Measurements from ENCODE around the gene ZNF266. TPM values are rescaled to one million over a fixed set of nuclear protein-coding genes. Genes with fewer than 3 reads are reported as not detected.
A peak's percentile ranks its signal among the peaks of the same experiment; 100 is the strongest.

ZNF266 gene
- total and polyA plus RNA-seq, 10 of the 15 experiments (the other 5 are each of a cell fraction or from before 2014, with no cell fraction given): 7.7 to 67.7 (median 25.0) TPM

DNA sequence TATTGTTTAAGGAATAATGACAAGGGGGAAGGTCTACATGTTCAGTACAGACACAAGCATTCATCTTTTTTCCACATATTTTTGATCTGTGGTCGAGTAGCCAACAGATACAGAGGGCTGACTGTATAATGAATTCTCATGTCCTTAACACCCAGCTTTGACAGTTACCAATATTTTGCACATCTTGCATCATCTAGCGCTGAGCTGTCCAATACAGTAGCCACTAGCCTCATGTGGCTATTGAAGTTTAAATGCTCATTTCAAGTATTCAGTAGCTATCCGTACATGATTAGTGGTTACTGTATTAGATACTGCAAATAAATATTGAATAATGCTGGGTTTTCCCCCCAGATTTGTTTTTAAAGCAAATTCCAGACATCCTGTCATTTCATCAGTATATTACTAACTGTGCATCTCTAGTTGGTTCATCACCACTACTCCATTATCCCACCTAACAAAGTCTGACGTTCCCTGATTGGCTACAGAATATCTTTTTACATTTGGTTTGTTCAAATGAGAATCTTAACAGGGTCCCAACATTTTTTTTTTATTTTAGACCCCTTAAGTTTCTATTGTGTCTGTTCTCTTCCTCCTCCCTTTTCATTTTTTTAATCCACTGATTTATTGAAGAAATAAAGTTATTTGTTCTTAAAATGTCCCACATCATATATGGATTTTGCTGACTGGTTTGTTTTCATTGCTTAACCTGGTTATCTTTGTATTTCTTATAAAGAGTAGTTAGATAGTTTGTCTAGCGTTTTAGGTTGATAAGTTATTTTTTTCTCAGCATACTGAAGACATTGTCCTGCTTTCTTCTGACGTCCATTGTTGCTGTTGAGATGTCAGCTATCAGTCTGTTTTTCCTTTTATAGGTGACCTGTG is 64.4 kb downstream of the ZNF266 start (continued):
- TF ChIP-seq CHD2 (IDR thresholded peaks at IDR 0.05; ENCODE audit: borderline replicate concordance, low read depth, low read length) (no peak), STAT3 (IDR thresholded peaks at IDR 0.05; ENCODE audit: low read depth, low read length) (no peak)
- TF ChIP-seq, protein P1, sequence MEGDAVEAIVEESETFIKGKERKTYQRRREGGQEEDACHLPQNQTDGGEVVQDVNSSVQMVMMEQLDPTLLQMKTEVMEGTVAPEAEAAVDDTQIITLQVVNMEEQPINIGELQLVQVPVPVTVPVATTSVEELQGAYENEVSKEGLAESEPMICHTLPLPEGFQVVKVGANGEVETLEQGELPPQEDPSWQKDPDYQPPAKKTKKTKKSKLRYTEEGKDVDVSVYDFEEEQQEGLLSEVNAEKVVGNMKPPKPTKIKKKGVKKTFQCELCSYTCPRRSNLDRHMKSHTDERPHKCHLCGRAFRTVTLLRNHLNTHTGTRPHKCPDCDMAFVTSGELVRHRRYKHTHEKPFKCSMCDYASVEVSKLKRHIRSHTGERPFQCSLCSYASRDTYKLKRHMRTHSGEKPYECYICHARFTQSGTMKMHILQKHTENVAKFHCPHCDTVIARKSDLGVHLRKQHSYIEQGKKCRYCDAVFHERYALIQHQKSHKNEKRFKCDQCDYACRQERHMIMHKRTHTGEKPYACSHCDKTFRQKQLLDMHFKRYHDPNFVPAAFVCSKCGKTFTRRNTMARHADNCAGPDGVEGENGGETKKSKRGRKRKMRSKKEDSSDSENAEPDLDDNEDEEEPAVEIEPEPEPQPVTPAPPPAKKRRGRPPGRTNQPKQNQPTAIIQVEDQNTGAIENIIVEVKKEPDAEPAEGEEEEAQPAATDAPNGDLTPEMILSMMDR (IDR thresholded peaks at IDR 0.05 in 2 of 3, conservative IDR thresholded peaks at IDR 0.05 in 1 of 3; ENCODE audit: control insufficient read depth in 2 of 3, extremely low read depth in 1 of 3, insufficient read depth in 1 of 3, low read depth in 3 of 3, low read length in 3 of 3): no peak

DNA sequence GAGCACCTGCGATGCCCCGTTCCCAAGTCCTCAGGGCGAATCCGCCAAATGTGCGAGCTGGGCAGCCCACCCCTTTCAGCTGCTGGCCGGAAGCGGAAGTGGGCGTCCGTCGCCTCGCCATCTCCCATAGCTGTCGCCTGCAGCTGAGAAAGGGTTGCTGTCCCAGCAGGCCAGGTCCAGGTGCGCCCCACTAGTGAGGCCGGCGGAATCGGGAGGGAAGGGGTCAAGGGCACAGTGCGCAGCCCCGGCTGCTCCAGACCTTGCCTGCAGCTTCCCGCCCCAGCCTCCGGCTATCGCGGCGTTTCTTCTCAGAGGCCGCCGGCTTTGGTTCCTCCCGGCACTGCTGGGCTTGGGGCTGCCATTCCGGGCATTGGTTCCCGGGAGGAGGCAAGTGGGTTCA is 72.5 kb downstream of the ZNF266 start, which contains the start of gene ZNF177:
TSS of gene ZNF177 (plus strand) at position 109 of the 400 bp plus-strand sequence. CDS start 15,299 bp downstream, outside the sequence.
- ChIA-PET RAD21 (ENCODE audit: unreplicated experiment) (no interaction called here), CTCF (no interaction called here), POLR2A (no interaction called here), SMC1A (ENCODE audit: uncharacterized antibody, unreplicated experiment) (no interaction called here)
- Histone ChIP-seq H3K27ac (ENCODE audit: control insufficient read depth, insufficient read depth) (no peak within 1 kb of the TSS), H3K9ac (ENCODE audit: control insufficient read depth, insufficient read depth, low read length) (no peak within 1 kb of the TSS), H3K4me1 (ENCODE audit: control insufficient read depth, insufficient read depth, low read length) (no peaks in the 10 kb centered on the region), H3K4me3 (no peak within 1 kb of the TSS), H3K36me3 (ENCODE audit: control insufficient read depth in 2 of 2, insufficient read depth in 2 of 2, low read length in 1 of 2) (no peaks in the 10 kb centered on the region), H3K4me2 (ENCODE audit: control insufficient read depth, insufficient read depth) (no peak within 1 kb of the TSS), H3K27me3 (replicated peaks in 1 of 2; ENCODE audit: control insufficient read depth in 2 of 2, insufficient read depth in 2 of 2, low read length in 1 of 2) (no peaks in the 10 kb centered on the region), H3K79me2 (ENCODE audit: control insufficient read depth, insufficient read depth, low read length) (no peaks in the 10 kb centered on the region), H3K9me3 (replicated peaks; ENCODE audit: control insufficient read depth, insufficient read depth, low read length) (peaks cover 2% of the 10 kb centered on the region; the same call in 1 of the 3 replicates), H4K20me1 (ENCODE audit: control insufficient read depth, insufficient read depth) (no peaks in the 10 kb centered on the region), H2AFZ (ENCODE audit: control insufficient read depth, low read depth, low read length) (no peak within 1 kb of the TSS)
- in situ Hi-C loops (cut with MboI): no loop called here
- 55% methylated on average over 28 of the region's 28 CpGs for WGBS (ENCODE audit: insufficient coverage, insufficient replicate concordance, low lambda C conversion rate, missing lambda C conversion rate)
- intact Hi-C loops (cut with micrococcal nuclease; ENCODE audit: unreplicated experiment): no loop called here
- no peak for ATAC-seq
- BruUV-seq (replicated peaks): no TSS peak
- TF ChIP-seq POLR2AphosphoS2 (IDR thresholded peaks at IDR 0.05; ENCODE audit: low read depth, low read length): no peak
- 0 out of 2 replicates have a peak, but pooled peaks have one; percentile 22 for TF ChIP-seq GATAD2B (conservative IDR thresholded peaks at IDR 0.05; ENCODE audit: low read depth)
- TF ChIP-seq, protein P2, sequence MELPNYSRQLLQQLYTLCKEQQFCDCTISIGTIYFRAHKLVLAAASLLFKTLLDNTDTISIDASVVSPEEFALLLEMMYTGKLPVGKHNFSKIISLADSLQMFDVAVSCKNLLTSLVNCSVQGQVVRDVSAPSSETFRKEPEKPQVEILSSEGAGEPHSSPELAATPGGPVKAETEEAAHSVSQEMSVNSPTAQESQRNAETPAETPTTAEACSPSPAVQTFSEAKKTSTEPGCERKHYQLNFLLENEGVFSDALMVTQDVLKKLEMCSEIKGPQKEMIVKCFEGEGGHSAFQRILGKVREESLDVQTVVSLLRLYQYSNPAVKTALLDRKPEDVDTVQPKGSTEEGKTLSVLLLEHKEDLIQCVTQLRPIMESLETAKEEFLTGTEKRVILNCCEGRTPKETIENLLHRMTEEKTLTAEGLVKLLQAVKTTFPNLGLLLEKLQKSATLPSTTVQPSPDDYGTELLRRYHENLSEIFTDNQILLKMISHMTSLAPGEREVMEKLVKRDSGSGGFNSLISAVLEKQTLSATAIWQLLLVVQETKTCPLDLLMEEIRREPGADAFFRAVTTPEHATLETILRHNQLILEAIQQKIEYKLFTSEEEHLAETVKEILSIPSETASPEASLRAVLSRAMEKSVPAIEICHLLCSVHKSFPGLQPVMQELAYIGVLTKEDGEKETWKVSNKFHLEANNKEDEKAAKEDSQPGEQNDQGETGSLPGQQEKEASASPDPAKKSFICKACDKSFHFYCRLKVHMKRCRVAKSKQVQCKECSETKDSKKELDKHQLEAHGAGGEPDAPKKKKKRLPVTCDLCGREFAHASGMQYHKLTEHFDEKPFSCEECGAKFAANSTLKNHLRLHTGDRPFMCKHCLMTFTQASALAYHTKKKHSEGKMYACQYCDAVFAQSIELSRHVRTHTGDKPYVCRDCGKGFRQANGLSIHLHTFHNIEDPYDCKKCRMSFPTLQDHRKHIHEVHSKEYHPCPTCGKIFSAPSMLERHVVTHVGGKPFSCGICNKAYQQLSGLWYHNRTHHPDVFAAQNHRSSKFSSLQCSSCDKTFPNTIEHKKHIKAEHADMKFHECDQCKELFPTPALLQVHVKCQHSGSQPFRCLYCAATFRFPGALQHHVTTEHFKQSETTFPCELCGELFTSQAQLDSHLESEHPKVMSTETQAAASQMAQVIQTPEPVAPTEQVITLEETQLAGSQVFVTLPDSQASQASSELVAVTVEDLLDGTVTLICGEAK (IDR thresholded peaks at IDR 0.05; ENCODE audit: borderline replicate concordance): peak; percentile 53
- no peak for DNase-seq (ENCODE audit: low read depth, low spot score)
- FAIRE-seq: no peak

Measured in GM12878 (cell line).